ENCODE results near the gene CTTNBP2. TPM values are rescaled to one million over a fixed set of nuclear protein-coding genes. Genes with fewer than 3 reads are reported as not detected.

Gene CTTNBP2
- total and polyA plus RNA-seq, 5 donors from 2014 or later: not detected

DNA sequence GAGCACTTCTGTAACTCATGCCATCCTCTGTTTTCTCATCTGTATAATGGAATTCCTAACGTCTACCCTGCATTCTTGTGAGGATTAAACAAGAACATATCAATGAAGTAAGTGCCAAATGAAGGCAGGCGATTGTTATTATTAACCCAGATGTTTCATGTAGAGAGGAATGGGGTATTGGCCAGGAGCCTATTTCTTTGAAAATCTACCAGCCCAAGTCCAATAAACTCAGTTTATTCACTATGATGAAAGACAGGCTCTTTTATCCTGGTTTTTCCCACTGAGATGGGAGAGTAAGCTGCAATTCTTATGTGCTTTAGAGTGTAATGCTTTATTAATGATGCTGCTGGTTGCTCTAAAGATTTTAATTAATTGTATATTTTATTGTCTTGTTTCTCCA is 9.6 kb downstream of the CTTNBP2 start:
- Mint-ChIP-seq H3K27me3 (no peaks in the 10 kb centered on the region), H3K9me3 (peaks cover 0 to 9% (median 0%) of the 10 kb centered on the region in 7 donors), H3K36me3 (no peaks in the 10 kb centered on the region), H3K4me1 (no peaks in the 10 kb centered on the region), H3K27ac (no peak overlapping the region), H3K4me3 (no peak overlapping the region)
- no peaks in the 10 kb centered on the region for H3K4me1 ChIP-seq (ENCODE audit: control insufficient read depth, insufficient read depth, low read length, poor library complexity, severe bottlenecking)
- no peak overlapping the region for H3K4me3 ChIP-seq (ENCODE audit: low read depth, low read length)
- DNase-seq (no peak), ATAC-seq (ENCODE audit: low read depth in 2 of 2) (no peak)
- H3K27me3 ChIP-seq (ENCODE audit: control insufficient read depth, insufficient read depth, low read length): no peaks in the 10 kb centered on the region
- H3K9me3 ChIP-seq (ENCODE audit: control insufficient read depth in 2 of 2, low read length in 2 of 2): no peaks in the 10 kb centered on the region
- no peak overlapping the region for H3K27ac ChIP-seq (ENCODE audit: insufficient read depth, low read length, poor library complexity, severe bottlenecking)
- no peaks in the 10 kb centered on the region for H3K36me3 ChIP-seq (ENCODE audit: control insufficient read depth, insufficient read depth, low read length)

GRCh38 chr7:117862378-117862777 is 10.9 kb downstream of the CTTNBP2 start:
- no peak for ATAC-seq (ENCODE audit: low read depth in 2 of 2)
- H3K4me3 ChIP-seq (ENCODE audit: low read depth, low read length): no peak overlapping the region
- no peaks in the 10 kb centered on the region for H3K27me3 ChIP-seq (ENCODE audit: control insufficient read depth, insufficient read depth, low read length)
- Mint-ChIP-seq H3K27me3 (no peaks in the 10 kb centered on the region), H3K27ac (no peak overlapping the region), H3K4me3 (no peak overlapping the region), H3K4me1 (no peaks in the 10 kb centered on the region), H3K36me3 (no peaks in the 10 kb centered on the region), H3K9me3 (peaks cover 0 to 9% (median 0%) of the 10 kb centered on the region in 7 donors)
- H3K9me3 ChIP-seq (ENCODE audit: control insufficient read depth in 2 of 2, low read length in 2 of 2): no peaks in the 10 kb centered on the region
- no peaks in the 10 kb centered on the region for H3K36me3 ChIP-seq (ENCODE audit: control insufficient read depth, insufficient read depth, low read length)
- no peaks in the 10 kb centered on the region for H3K4me1 ChIP-seq (ENCODE audit: control insufficient read depth, insufficient read depth, low read length, poor library complexity, severe bottlenecking)
- no peak for DNase-seq
- no peak overlapping the region for H3K27ac ChIP-seq (ENCODE audit: insufficient read depth, low read length, poor library complexity, severe bottlenecking)

DNA sequence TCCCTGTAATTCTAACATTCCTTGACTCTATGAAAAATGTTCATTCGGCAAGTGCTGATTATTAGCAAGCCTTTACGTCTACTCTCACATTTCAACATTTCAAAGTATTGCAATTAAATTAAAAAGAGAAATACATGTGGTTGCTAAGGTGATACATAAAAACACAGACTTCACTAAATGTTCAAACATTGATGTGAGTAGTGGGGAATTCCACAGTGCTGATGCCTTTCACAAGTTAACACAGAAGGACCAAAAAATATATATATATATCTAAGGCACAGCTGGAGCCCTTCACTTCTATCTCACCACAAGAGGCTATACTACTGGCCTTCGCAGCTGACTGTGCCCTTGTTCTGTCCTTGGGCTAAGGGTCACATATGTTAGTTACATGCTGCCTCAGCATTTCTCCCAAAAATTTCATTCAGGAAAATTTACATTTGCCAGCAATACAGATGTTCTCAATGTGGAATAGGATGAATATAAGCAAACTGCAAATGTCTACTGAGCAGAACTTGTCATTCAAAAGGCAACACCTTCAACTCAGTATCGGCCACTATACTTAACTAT is 13.9 kb downstream of the CTTNBP2 start:
- no peak overlapping the region for H3K27ac Mint-ChIP-seq
- no peaks in the 10 kb centered on the region for H3K27me3 ChIP-seq (ENCODE audit: control insufficient read depth, insufficient read depth, low read length)
- peaks cover 0 to 9% (median 0%) of the 10 kb centered on the region in 7 donors for H3K9me3 Mint-ChIP-seq

DNA sequence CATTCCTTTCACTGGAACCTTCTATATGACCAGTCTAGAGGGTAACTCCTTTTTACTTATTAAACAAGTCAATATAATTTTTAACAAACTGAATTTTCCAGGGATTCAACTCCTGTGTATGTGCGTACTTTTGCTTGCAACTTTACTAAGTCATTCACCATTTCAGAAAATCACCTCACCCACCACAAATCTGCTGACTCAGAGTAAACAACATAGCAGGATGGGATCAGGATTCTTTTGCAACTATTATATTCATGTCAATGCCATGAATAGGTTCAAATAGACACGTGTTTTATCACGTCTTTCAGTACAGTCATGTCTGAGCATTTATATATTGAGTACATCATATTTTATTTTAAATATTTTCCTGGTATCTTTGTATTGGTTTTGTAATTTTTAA is 14.5 kb downstream of the CTTNBP2 start:
- ATAC-seq (ENCODE audit: low read depth in 2 of 2) (no peak), DNase-seq (no peak)
- Mint-ChIP-seq H3K4me1 (no peaks in the 10 kb centered on the region), H3K9me3 (peaks cover 0 to 9% (median 0%) of the 10 kb centered on the region in 7 donors), H3K4me3 (no peak overlapping the region), H3K27ac (no peak overlapping the region), H3K27me3 (no peaks in the 10 kb centered on the region), H3K36me3 (no peaks in the 10 kb centered on the region)
- no peaks in the 10 kb centered on the region for H3K9me3 ChIP-seq (ENCODE audit: control insufficient read depth in 2 of 2, low read length in 2 of 2)
- no peak overlapping the region for H3K4me3 ChIP-seq (ENCODE audit: low read depth, low read length)
- H3K4me1 ChIP-seq (ENCODE audit: control insufficient read depth, insufficient read depth, low read length, poor library complexity, severe bottlenecking): no peaks in the 10 kb centered on the region
- H3K27me3 ChIP-seq (ENCODE audit: control insufficient read depth, insufficient read depth, low read length): no peaks in the 10 kb centered on the region
- H3K27ac ChIP-seq (ENCODE audit: insufficient read depth, low read length, poor library complexity, severe bottlenecking): no peak overlapping the region
- no peaks in the 10 kb centered on the region for H3K36me3 ChIP-seq (ENCODE audit: control insufficient read depth, insufficient read depth, low read length)

More for the DNA sequence above, 13.9 kb downstream of the CTTNBP2 start:
- DNase-seq (no peak), ATAC-seq (ENCODE audit: low read depth in 2 of 2) (no peak)
- H3K4me1 Mint-ChIP-seq: no peaks in the 10 kb centered on the region
- no peak overlapping the region for H3K4me3 ChIP-seq (ENCODE audit: low read depth, low read length)
- no peaks in the 10 kb centered on the region for H3K36me3 ChIP-seq (ENCODE audit: control insufficient read depth, insufficient read depth, low read length)
- H3K27ac ChIP-seq (ENCODE audit: insufficient read depth, low read length, poor library complexity, severe bottlenecking): no peak overlapping the region
- H3K4me3 Mint-ChIP-seq: no peak overlapping the region
- no peaks in the 10 kb centered on the region for H3K4me1 ChIP-seq (ENCODE audit: control insufficient read depth, insufficient read depth, low read length, poor library complexity, severe bottlenecking)
- H3K36me3 Mint-ChIP-seq: no peaks in the 10 kb centered on the region
- no peaks in the 10 kb centered on the region for H3K9me3 ChIP-seq (ENCODE audit: control insufficient read depth in 2 of 2, low read length in 2 of 2)
- no peaks in the 10 kb centered on the region for H3K27me3 Mint-ChIP-seq

- no peak overlapping the region for H3K4me3 ChIP-seq (ENCODE audit: low read depth, low read length)
- no peaks in the 10 kb centered on the region for H3K4me1 Mint-ChIP-seq
- no peaks in the 10 kb centered on the region for H3K27me3 ChIP-seq (ENCODE audit: control insufficient read depth, insufficient read depth, low read length)
- peaks cover 0 to 5% (median 0%) of the 10 kb centered on the region in 7 donors for H3K9me3 Mint-ChIP-seq
- no peaks in the 10 kb centered on the region for H3K36me3 Mint-ChIP-seq
- H3K4me3 Mint-ChIP-seq: no peak overlapping the region
- H3K4me1 ChIP-seq (ENCODE audit: control insufficient read depth, insufficient read depth, low read length, poor library complexity, severe bottlenecking): no peaks in the 10 kb centered on the region
- DNase-seq (no peak), ATAC-seq (ENCODE audit: low read depth in 2 of 2) (no peak)
- no peaks in the 10 kb centered on the region for H3K36me3 ChIP-seq (ENCODE audit: control insufficient read depth, insufficient read depth, low read length)
- no peak overlapping the region for H3K27ac ChIP-seq (ENCODE audit: insufficient read depth, low read length, poor library complexity, severe bottlenecking)
- H3K27ac Mint-ChIP-seq: no peak overlapping the region
- no peaks in the 10 kb centered on the region for H3K9me3 ChIP-seq (ENCODE audit: control insufficient read depth in 2 of 2, low read length in 2 of 2)
- H3K27me3 Mint-ChIP-seq: no peaks in the 10 kb centered on the region
Observed at GRCh38 chr7:117857718-117858117, 15.5 kb downstream of the CTTNBP2 start.

DNA sequence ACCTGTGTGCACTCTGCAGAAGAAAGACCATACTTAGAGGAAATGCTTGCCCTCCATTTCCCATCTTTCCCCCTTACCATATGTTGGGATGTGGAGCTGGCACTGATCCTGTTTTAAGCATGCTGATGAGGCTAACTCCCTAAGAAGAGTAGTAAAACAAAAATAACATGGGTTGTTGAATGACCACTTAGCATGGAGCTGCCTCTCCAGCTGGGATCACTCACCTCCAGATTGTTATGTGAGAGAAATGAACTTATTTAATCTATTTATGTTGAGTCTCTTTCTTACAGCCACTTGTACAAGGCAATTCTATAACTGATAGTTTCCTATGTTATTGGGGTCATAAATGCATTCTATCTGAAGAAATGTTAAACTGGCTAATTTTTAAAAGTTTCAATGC is 17.0 kb downstream of the CTTNBP2 start:
- ATAC-seq (ENCODE audit: low read depth in 2 of 2) (no peak), DNase-seq (no peak)
- Mint-ChIP-seq H3K9me3 (no peaks in the 10 kb centered on the region), H3K27me3 (no peaks in the 10 kb centered on the region), H3K27ac (no peak overlapping the region), H3K36me3 (no peaks in the 10 kb centered on the region), H3K4me3 (no peak overlapping the region), H3K4me1 (no peaks in the 10 kb centered on the region)
- no peak overlapping the region for H3K27ac ChIP-seq (ENCODE audit: insufficient read depth, low read length, poor library complexity, severe bottlenecking)
- H3K9me3 ChIP-seq (ENCODE audit: control insufficient read depth in 2 of 2, low read length in 2 of 2): no peaks in the 10 kb centered on the region
- no peaks in the 10 kb centered on the region for H3K27me3 ChIP-seq (ENCODE audit: control insufficient read depth, insufficient read depth, low read length)
- no peak overlapping the region for H3K4me3 ChIP-seq (ENCODE audit: low read depth, low read length)
- no peaks in the 10 kb centered on the region for H3K36me3 ChIP-seq (ENCODE audit: control insufficient read depth, insufficient read depth, low read length)
- no peaks in the 10 kb centered on the region for H3K4me1 ChIP-seq (ENCODE audit: control insufficient read depth, insufficient read depth, low read length, poor library complexity, severe bottlenecking)

- Histone ChIP-seq H3K27ac (ENCODE audit: insufficient read depth, low read length, poor library complexity, severe bottlenecking) (no peak overlapping the region), H3K27me3 (ENCODE audit: control insufficient read depth, insufficient read depth, low read length) (no peaks in the 10 kb centered on the region), H3K36me3 (ENCODE audit: control insufficient read depth, insufficient read depth, low read length) (no peaks in the 10 kb centered on the region), H3K4me3 (ENCODE audit: low read depth, low read length) (no peak overlapping the region), H3K9me3 (ENCODE audit: control insufficient read depth in 2 of 2, low read length in 2 of 2) (no peaks in the 10 kb centered on the region), H3K4me1 (ENCODE audit: control insufficient read depth, insufficient read depth, low read length, poor library complexity, severe bottlenecking) (no peaks in the 10 kb centered on the region)
- no peak overlapping the region for H3K4me3 Mint-ChIP-seq
- DNase-seq: no peak
- no peaks in the 10 kb centered on the region for H3K27me3 Mint-ChIP-seq
- no peak overlapping the region for H3K27ac Mint-ChIP-seq
- H3K9me3 Mint-ChIP-seq: peaks cover 0 to 2% (median 0%) of the 10 kb centered on the region in 7 donors
- no peaks in the 10 kb centered on the region for H3K4me1 Mint-ChIP-seq
- H3K36me3 Mint-ChIP-seq: no peaks in the 10 kb centered on the region
- no peak for ATAC-seq (ENCODE audit: low read depth in 2 of 2)
Observed at GRCh38 chr7:117854186-117854585, 19.1 kb downstream of the CTTNBP2 start.

- Mint-ChIP-seq H3K36me3 (no peaks in the 10 kb centered on the region), H3K4me1 (no peaks in the 10 kb centered on the region), H3K4me3 (no peak overlapping the region), H3K27ac (no peak overlapping the region), H3K27me3 (no peaks in the 10 kb centered on the region), H3K9me3 (peaks cover 0 to 4% (median 4%) of the 10 kb centered on the region in 7 donors)
- Histone ChIP-seq H3K27ac (ENCODE audit: insufficient read depth, low read length, poor library complexity, severe bottlenecking) (no peak overlapping the region), H3K4me1 (ENCODE audit: control insufficient read depth, insufficient read depth, low read length, poor library complexity, severe bottlenecking) (no peaks in the 10 kb centered on the region), H3K4me3 (ENCODE audit: low read depth, low read length) (no peak overlapping the region), H3K27me3 (ENCODE audit: control insufficient read depth, insufficient read depth, low read length) (no peaks in the 10 kb centered on the region), H3K36me3 (ENCODE audit: control insufficient read depth, insufficient read depth, low read length) (no peaks in the 10 kb centered on the region), H3K9me3 (ENCODE audit: control insufficient read depth in 2 of 2, low read length in 2 of 2) (no peaks in the 10 kb centered on the region)
- ATAC-seq (ENCODE audit: low read depth in 2 of 2) (no peak), DNase-seq (no peak)
Observed at GRCh38 chr7:117848941-117849340, 24.3 kb downstream of the CTTNBP2 start.

All from CD4-positive, CD25-positive, alpha-beta regulatory T cell (primary cell).